ENCODE results near the gene SMG6. TPM values are rescaled to one million over a fixed set of nuclear protein-coding genes. Genes with fewer than 3 reads are reported as not detected.

Gene SMG6
- total and polyA plus RNA-seq, 2 donors (not counting 3 experiments of a cell fraction or from before 2014, with no cell fraction given), result 40.1 to 42.2 TPM

- no peak overlapping the region for H3K4me2 ChIP-seq (ENCODE audit: insufficient read depth, low read length)
- no peaks in the 10 kb centered on the region for H4K20me1 ChIP-seq (replicated peaks; ENCODE audit: control insufficient read depth, extremely low read depth, insufficient read depth, low read length)
- BruUV-seq (replicated peaks), result no TSS peak
- CTCF ChIA-PET, result interaction anchor here (0.7 to 4.9 kb wide), 15 partner anchors 13 to 401 kb away, joined by 3 to 47 read pairs (median 5); partner anchors contain the start of genes HIC1 and RTN4RL1
- intact Hi-C loops (cut with micrococcal nuclease) (loop anchor here (1.0 kb wide), 1 partner anchor 228 kb away; no protein-coding TSS in a partner anchor), dilution Hi-C loops (cut with MboI; ENCODE audit: extremely low pct_ligation_motif_present, low sequenced_read_pairs) (no loop called here)
- no peak overlapping the region for H2AFZ ChIP-seq (ENCODE audit: low read depth, low read length)
- FAIRE-seq (peak; percentile 70), DNase-seq (ENCODE audit: low read depth, low spot score) (peak; percentile 71)
- H3K9me1 ChIP-seq (replicated peaks; ENCODE audit: control insufficient read depth, extremely low read depth, insufficient read depth, low read length), result no peaks in the 10 kb centered on the region
- H3K9ac ChIP-seq (replicated peaks; ENCODE audit: extremely low read depth, insufficient read depth, low read length), result no peak overlapping the region
- no peak overlapping the region for H3K27ac ChIP-seq (ENCODE audit: insufficient read depth, low read depth, low read length)
- H3K27me3 ChIP-seq (ENCODE audit: control insufficient read depth in 2 of 2, insufficient read depth in 2 of 2, low read length in 2 of 2), result no peaks in the 10 kb centered on the region
- peaks cover 20 to 27% of the 10 kb centered on the region in 2 experiments for H3K36me3 ChIP-seq (ENCODE audit: control insufficient read depth in 2 of 2, extremely low read depth in 1 of 2, insufficient read depth in 2 of 2, low read length in 2 of 2)
- H3K9me3 ChIP-seq (replicated peaks; ENCODE audit: control insufficient read depth, insufficient read depth, low read length), result no peaks in the 10 kb centered on the region
- POLR2A ChIA-PET, result interaction anchor here (0.7 kb wide), 1 partner anchor 191 kb away, joined by 5 read pairs; no protein-coding TSS in a partner anchor
- no peak overlapping the region for H3K4me3 ChIP-seq (replicated peaks in 1 of 3; ENCODE audit: insufficient read depth in 1 of 3, low read depth in 1 of 3, low read length in 3 of 3)
- peak; percentile 25 to 46 for TF ChIP-seq CTCF (IDR thresholded peaks at IDR 0.05; ENCODE audit: extremely low read depth in 1 of 2, insufficient read depth in 1 of 2, low read depth in 1 of 2, low read length in 2 of 2)
- TF ChIP-seq FOS (IDR thresholded peaks at IDR 0.05; ENCODE audit: borderline replicate concordance, insufficient read depth, low read length), result no peak
- no peak for TF ChIP-seq GATA2 (IDR thresholded peaks at IDR 0.05; ENCODE audit: insufficient read depth, insufficient read length, low read depth, low read length)
- no peaks in the 10 kb centered on the region for H3K4me1 ChIP-seq (ENCODE audit: control insufficient read depth, extremely low read depth, insufficient read depth, low read length)
- no peaks in the 10 kb centered on the region for H3K79me2 ChIP-seq (ENCODE audit: control insufficient read depth, insufficient read depth, low read length)
These were observed 21.2 kb downstream of the SMG6 start for GRCh38 chr17:2282297-2282873.

GRCh38 chr17:2279707-2280106 is 23.9 kb downstream of the SMG6 start:
- no peak for DNase-seq (ENCODE audit: low read depth, low spot score)
- CTCF ChIA-PET, result interaction anchor here (1.0 to 1.2 kb wide), 2 partner anchors 21 to 225 kb away, joined by 3 to 6 read pairs; partner anchors contain the start of gene HIC1

More at GRCh38 chr17:2279707-2280106, 23.9 kb downstream of the SMG6 start:
- TF ChIP-seq EZH2 (IDR thresholded peaks at IDR 0.05; ENCODE audit: borderline replicate concordance, low read depth, low read length, severe bottlenecking), result no peak
- TF ChIP-seq GATA2 (IDR thresholded peaks at IDR 0.05; ENCODE audit: insufficient read depth, insufficient read length, low read depth, low read length), result no peak
- TF ChIP-seq MYC (IDR thresholded peaks at IDR 0.05; ENCODE audit: low read depth, low read length), result no peak
- no peak for TF ChIP-seq CTCF (IDR thresholded peaks at IDR 0.05; ENCODE audit: extremely low read depth in 1 of 2, insufficient read depth in 1 of 2, low read depth in 1 of 2, low read length in 2 of 2)
- Histone ChIP-seq H3K9me3 (replicated peaks; ENCODE audit: control insufficient read depth, insufficient read depth, low read length) (no peaks in the 10 kb centered on the region), H3K27ac (ENCODE audit: insufficient read depth, low read depth, low read length) (no peak overlapping the region), H3K4me2 (ENCODE audit: insufficient read depth, low read length) (no peak overlapping the region), H3K4me3 (replicated peaks in 1 of 3; ENCODE audit: insufficient read depth in 1 of 3, low read depth in 1 of 3, low read length in 3 of 3) (no peak overlapping the region), H4K20me1 (replicated peaks; ENCODE audit: control insufficient read depth, extremely low read depth, insufficient read depth, low read length) (no peaks in the 10 kb centered on the region), H2AFZ (ENCODE audit: low read depth, low read length) (no peak overlapping the region), H3K4me1 (ENCODE audit: control insufficient read depth, extremely low read depth, insufficient read depth, low read length) (no peaks in the 10 kb centered on the region), H3K9me1 (replicated peaks; ENCODE audit: control insufficient read depth, extremely low read depth, insufficient read depth, low read length) (no peaks in the 10 kb centered on the region), H3K9ac (replicated peaks; ENCODE audit: extremely low read depth, insufficient read depth, low read length) (no peak overlapping the region), H3K36me3 (ENCODE audit: control insufficient read depth in 2 of 2, extremely low read depth in 1 of 2, insufficient read depth in 2 of 2, low read length in 2 of 2) (peaks cover 20% of the 10 kb centered on the region in 2 experiments), H3K79me2 (ENCODE audit: control insufficient read depth, insufficient read depth, low read length) (no peaks in the 10 kb centered on the region), H3K27me3 (ENCODE audit: control insufficient read depth in 2 of 2, insufficient read depth in 2 of 2, low read length in 2 of 2) (no peaks in the 10 kb centered on the region)
- POLR2A ChIA-PET, result no interaction called here
- intact Hi-C loops (cut with micrococcal nuclease), result no loop called here
- FAIRE-seq, result no peak
- dilution Hi-C loops (cut with MboI; ENCODE audit: extremely low pct_ligation_motif_present, low sequenced_read_pairs), result no loop called here
- no TSS peak for BruUV-seq (replicated peaks)
